ENCODE data around the gene COMT.
A peak's percentile ranks its signal among the peaks of the same experiment; 100 is the strongest.

The COMT gene

DNA sequence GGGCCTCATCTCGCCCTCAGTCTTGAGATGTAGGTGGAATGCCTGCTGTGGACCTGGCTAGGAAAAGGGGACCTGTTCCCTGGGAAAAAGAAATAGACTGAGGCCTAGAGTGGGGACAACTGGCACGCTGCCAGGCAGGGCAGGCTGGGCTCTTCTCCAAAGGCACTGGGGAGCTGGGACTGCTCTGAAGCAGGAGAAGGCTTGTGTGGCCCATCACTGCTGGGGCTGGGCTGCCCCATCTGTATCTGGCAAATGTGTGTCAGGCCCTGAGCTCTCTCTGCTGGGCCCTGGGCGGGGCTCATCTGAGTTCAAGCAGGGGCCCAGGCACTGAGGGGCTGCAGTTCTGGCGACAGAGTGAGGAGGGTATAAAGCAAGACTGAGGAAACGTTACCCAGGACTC, 42.2 kb downstream of the COMT start:
- no peaks in the 10 kb centered on the region for H3K36me3 ChIP-seq (ENCODE audit: insufficient read depth, low read length)
- TF ChIP-seq FOXP2 (optimal IDR thresholded peaks at IDR 0.05; ENCODE audit: control extremely low read depth, extremely low read length, insufficient read depth), result no peak
- TF ChIP-seq POLR2AphosphoS5 (IDR thresholded peaks at IDR 0.05; ENCODE audit: borderline replicate concordance, low read depth, low read length), result no peak
- TF ChIP-seq EZH2 (IDR thresholded peaks at IDR 0.05), result no peak
- no peaks in the 10 kb centered on the region for H3K9me3 ChIP-seq (ENCODE audit: low read depth, low read length)
- no peak overlapping the region for H3K4me3 ChIP-seq
- DNase-seq (ENCODE audit: low read depth, low spot score), result no peak
- no peak overlapping the region for H3K27ac ChIP-seq
- no peak overlapping the region for H3K9ac ChIP-seq (ENCODE audit: insufficient read length)

DNA sequence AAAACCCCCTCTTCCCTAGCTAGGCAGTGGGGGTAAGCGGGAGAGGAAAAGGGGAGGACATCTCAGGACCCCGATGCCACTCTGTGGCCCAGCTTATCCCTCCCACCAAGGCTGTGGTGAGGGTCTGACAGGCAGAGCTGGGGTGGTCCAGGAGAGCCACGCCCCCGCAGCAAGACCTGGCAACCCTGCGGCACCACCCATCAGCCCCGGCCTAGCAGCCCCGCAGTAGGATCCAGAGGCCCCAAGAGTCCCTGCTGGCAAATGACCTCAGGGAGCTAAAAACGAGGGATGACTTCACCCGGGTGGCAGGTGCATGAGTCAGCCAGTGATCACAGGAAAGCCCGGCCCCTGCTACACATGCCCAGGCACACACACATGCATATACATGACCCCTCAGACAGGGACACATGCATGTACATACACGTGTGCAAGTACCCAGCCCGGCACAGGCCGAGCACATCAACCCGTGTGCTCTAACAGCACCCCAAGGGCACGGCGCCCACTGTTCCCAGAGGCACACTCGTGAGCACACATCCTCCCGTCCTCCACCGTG, 42.7 kb downstream of the COMT start:
- no peak for DNase-seq (ENCODE audit: low read depth, low spot score)
- no peaks in the 10 kb centered on the region for H3K36me3 ChIP-seq (ENCODE audit: insufficient read depth, low read length)
- no peak overlapping the region for H3K9ac ChIP-seq (ENCODE audit: insufficient read length)

DNA sequence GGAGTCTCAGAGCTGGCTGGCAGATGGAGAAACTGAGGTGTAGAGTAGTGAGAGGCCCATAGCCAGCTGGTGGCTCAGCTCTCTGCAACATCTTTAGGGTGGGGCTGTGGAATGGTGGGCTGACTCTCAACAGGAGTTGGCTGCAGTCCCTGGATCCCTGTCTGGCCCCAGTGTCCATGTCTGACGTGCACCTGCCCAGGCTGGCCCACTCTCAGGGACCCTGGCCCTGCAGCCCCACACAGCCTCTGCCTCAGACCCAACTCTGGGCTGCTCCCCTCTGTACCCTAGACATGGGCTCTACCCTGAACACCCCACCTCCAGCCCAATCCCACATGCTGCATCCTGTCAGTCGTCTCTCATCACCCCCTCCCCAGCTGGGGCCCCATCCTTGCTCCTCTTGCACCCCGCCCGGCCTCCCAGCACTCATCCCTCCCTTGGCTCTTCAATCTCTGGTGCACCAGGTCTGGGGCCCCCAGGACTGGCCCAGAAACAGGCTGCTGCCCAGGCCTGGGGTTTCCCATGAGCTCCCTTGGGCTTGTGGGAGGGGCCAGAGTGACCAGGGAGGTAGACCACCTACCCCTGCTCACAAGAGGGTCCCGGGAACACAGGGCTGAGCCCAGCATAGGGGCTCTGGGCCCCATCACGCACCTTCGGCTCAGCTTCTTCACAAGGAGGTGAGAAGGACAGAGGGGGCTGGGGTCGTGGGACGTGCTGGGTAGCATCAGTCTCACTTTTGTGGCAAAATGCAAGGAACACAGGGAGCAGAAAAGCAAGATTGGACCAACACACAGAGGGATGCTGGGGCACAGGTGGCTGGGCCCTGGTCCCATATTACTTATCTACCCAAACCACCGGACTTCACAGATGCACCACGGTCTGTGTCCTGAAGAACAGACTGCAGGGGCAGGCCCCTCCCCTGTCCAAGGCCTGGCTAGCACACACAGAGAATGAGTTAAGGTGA, 43.6 kb downstream of the COMT start:
- H3K9ac ChIP-seq (ENCODE audit: insufficient read length), result no peak overlapping the region
- DNase-seq (ENCODE audit: low read depth, low spot score), result no peak
- no peak overlapping the region for H3K4me3 ChIP-seq
- TF ChIP-seq POLR2AphosphoS5 (IDR thresholded peaks at IDR 0.05; ENCODE audit: borderline replicate concordance, low read depth, low read length) (no peak), EZH2 (IDR thresholded peaks at IDR 0.05) (no peak), FOXP2 (optimal IDR thresholded peaks at IDR 0.05; ENCODE audit: control extremely low read depth, extremely low read length, insufficient read depth) (no peak)
- no peak overlapping the region for H3K27ac ChIP-seq
- no peaks in the 10 kb centered on the region for H3K36me3 ChIP-seq (ENCODE audit: insufficient read depth, low read length)
- H3K9me3 ChIP-seq (ENCODE audit: low read depth, low read length), result no peaks in the 10 kb centered on the region

More for the DNA sequence above, 42.7 kb downstream of the COMT start:
- TF ChIP-seq EZH2 (IDR thresholded peaks at IDR 0.05) (no peak), FOXP2 (optimal IDR thresholded peaks at IDR 0.05; ENCODE audit: control extremely low read depth, extremely low read length, insufficient read depth) (no peak), POLR2AphosphoS5 (IDR thresholded peaks at IDR 0.05; ENCODE audit: borderline replicate concordance, low read depth, low read length) (no peak)
- H3K27ac ChIP-seq, result no peak overlapping the region
- H3K9me3 ChIP-seq (ENCODE audit: low read depth, low read length), result no peaks in the 10 kb centered on the region
- no peak overlapping the region for H3K4me3 ChIP-seq

DNA sequence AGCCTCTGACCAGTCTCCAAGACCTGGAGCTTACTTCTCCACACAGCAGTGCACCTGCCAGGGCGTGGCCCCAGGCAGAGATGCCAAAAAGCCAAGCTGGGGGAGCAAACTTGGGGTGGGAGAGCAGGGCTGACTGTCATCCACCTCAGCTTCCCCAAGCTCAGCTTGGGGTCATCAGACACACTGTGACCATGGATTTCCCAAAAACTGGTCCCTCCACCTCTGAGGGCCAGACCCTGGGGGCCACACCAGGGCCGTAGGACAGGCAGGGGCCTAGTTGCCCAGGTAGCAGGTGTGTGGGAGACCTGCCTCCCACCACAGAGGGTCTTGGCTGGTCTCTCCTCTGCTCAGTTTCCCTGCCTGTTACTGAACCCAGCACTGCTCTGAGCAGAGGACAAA, 44.4 kb downstream of the COMT start:
- TF ChIP-seq POLR2AphosphoS5 (IDR thresholded peaks at IDR 0.05; ENCODE audit: borderline replicate concordance, low read depth, low read length) (no peak), EZH2 (IDR thresholded peaks at IDR 0.05) (no peak), FOXP2 (optimal IDR thresholded peaks at IDR 0.05; ENCODE audit: control extremely low read depth, extremely low read length, insufficient read depth) (no peak)
- DNase-seq (ENCODE audit: low read depth, low spot score), result no peak
- Histone ChIP-seq H3K4me3 (peak overlapping the region; percentile 92), H3K9me3 (ENCODE audit: low read depth, low read length) (no peaks in the 10 kb centered on the region), H3K36me3 (ENCODE audit: insufficient read depth, low read length) (no peaks in the 10 kb centered on the region), H3K9ac (ENCODE audit: insufficient read length) (no peak overlapping the region), H3K27ac (no peak overlapping the region)

DNA sequence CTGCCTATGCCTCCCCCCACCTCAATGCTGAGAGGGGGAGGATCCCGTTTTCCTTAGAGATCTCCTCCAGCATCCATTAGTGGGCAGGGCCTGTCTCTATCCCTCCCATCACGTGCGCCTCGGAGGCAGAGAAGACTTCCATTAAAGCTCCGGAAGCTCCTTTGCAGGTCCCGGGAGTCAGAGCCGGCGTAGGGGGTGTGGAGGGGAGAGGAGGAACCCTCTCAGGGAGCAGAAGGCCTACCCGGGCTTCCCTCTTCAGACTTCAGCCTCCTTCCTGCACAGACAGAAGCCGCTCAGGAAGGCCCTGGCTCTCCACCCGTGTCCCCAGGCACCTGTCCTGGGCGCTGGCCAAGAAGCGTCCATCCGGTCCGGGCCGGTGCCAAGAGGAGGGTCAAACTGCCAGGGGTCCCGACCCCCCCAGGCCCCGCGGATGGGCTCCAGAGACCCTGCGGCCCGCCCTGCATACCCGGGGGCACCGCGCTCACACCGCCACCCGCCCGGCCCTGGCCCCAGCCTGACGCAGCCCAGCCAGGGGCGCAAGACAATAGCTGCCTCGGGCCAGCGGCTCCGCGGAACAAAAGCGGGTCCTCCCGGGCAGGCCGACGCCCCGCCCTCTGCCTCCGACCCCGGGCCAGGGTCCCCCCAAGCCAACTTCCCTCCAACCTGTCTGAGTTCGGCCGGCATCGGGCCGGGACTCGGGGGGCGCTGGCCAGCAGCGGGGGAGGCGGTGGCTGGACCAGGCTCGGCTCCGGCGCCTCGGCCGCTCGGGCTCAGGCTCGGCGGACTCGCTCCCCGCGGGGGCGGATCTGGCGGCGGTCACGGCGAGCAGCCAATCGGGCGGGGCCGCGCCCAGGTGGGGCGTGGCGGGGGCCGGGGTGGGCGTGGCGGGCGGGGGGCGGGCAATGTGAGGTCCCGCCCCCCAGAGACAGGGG, 45.1 kb downstream of the COMT start:
- no peak overlapping the region for H3K27ac ChIP-seq
- no peaks in the 10 kb centered on the region for H3K9me3 ChIP-seq (ENCODE audit: low read depth, low read length)
- H3K4me3 ChIP-seq, result peak overlapping the region; percentile 92
- peak; percentile 47 for DNase-seq (ENCODE audit: low read depth, low spot score)
- no peaks in the 10 kb centered on the region for H3K36me3 ChIP-seq (ENCODE audit: insufficient read depth, low read length)
- TF ChIP-seq EZH2 (IDR thresholded peaks at IDR 0.05) (no peak), POLR2AphosphoS5 (IDR thresholded peaks at IDR 0.05; ENCODE audit: borderline replicate concordance, low read depth, low read length) (no peak; the same call in 1 of the 2 replicates), FOXP2 (optimal IDR thresholded peaks at IDR 0.05; ENCODE audit: control extremely low read depth, extremely low read length, insufficient read depth) (no peak)
- peak overlapping the region; percentile 76 for H3K9ac ChIP-seq (ENCODE audit: insufficient read length)

DNA sequence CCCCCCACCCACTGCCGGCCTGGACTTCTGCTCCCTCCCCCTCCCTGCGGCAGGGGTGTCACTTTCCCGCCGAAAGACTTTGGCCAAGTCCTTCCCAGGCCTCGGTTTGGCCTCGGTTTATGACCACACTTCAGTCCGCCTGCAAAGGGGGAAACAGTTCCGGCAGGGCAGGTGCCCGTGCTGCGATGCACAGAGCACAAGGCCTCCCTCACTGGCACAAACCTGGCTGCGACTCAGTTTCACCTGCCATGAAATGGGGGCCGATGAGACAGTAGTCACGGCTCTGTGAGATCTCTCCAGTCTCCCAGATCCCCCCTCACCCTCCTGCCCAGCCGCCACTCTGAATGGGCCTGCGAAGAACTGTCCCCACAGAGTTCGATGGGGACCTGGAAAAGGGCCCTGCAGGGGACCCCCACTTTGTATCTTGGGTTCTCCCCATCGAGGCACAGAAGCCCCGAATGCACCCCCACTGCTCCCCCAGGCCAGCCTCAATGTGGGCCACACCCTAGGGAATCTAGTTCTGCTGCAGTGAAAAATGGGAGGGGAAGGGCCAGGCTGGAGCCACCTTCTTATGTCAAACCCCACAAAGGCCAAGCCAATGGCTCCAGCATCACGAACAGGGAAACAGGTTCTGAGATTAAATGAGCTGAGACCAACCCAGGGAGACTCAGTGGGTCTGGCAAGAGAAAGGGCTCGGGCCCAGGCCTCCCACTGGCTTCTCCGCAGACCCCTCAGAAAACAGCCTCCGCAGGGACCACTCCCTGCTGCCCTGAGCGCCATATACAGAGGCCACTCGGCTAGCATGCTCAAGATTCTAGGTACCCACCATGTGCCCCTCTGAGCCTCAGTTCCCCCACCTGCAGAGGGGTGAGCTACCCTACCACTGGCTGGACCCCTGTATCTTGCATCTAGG, 46.1 kb downstream of the COMT start:
- DNase-seq (ENCODE audit: low read depth, low spot score), result no peak
- H3K9me3 ChIP-seq (ENCODE audit: low read depth, low read length), result no peaks in the 10 kb centered on the region
- no peak for TF ChIP-seq EZH2 (IDR thresholded peaks at IDR 0.05)
- TF ChIP-seq POLR2AphosphoS5 (IDR thresholded peaks at IDR 0.05; ENCODE audit: borderline replicate concordance, low read depth, low read length), result no peak
- TF ChIP-seq FOXP2 (optimal IDR thresholded peaks at IDR 0.05; ENCODE audit: control extremely low read depth, extremely low read length, insufficient read depth), result no peak
- H3K4me3 ChIP-seq, result no peak overlapping the region
- no peaks in the 10 kb centered on the region for H3K36me3 ChIP-seq (ENCODE audit: insufficient read depth, low read length)
- no peak overlapping the region for H3K9ac ChIP-seq (ENCODE audit: insufficient read length)
- H3K27ac ChIP-seq, result no peak overlapping the region

DNA sequence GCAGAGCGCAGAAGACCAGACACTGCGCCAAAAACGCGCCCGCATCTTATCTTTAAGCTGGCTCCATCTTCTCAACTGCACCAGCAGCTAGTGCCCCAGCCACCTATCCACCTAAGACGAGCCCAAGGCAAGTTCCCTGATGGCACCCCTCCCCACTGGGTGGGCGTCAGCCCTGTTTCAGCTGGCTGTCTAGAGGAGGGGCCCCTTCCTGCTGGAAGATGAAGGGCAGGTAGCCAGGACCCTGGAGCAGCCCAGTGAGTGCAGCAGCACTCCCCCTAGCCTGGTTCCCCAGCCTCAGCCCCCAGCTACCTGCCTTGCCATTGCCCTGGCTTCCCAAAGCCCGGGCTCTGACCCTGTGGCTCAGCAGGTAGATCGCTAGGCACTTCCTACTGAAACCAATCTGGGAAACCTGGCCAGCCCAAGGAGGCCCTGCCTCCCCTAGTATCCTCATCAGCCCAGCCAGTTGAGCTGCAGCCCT, 46.8 kb downstream of the COMT start:
- no peak overlapping the region for H3K27ac ChIP-seq
- no peak for DNase-seq (ENCODE audit: low read depth, low spot score)
- H3K9me3 ChIP-seq (ENCODE audit: low read depth, low read length), result no peaks in the 10 kb centered on the region
- TF ChIP-seq POLR2AphosphoS5 (IDR thresholded peaks at IDR 0.05; ENCODE audit: borderline replicate concordance, low read depth, low read length) (no peak), FOXP2 (optimal IDR thresholded peaks at IDR 0.05; ENCODE audit: control extremely low read depth, extremely low read length, insufficient read depth) (no peak), EZH2 (IDR thresholded peaks at IDR 0.05) (no peak)
- no peaks in the 10 kb centered on the region for H3K36me3 ChIP-seq (ENCODE audit: insufficient read depth, low read length)
- no peak overlapping the region for H3K9ac ChIP-seq (ENCODE audit: insufficient read length)
- H3K4me3 ChIP-seq, result no peak overlapping the region
